HCT116 (cell line): Measurements from ENCODE around the gene ANO4. TPM values are rescaled to one million over a fixed set of nuclear protein-coding genes. Genes with fewer than 3 reads are reported as not detected.

ENCODE experiments used
- ATAC-seq: fragments of 200-7000 bp; cut with Tn5 transposase; 2 replicates; pipeline ENCODE4 v1.9.1; 2020; ENCODE audit warnings: mild to moderate bottlenecking, moderate library complexity
- BruUV-seq: library from RNA; stranded (reverse); fragments of 400-500 nt; replicated peaks from 2 replicates; lab custom pipeline; 2021; lab: Mats Ljungman, UMichigan
- CTCF ChIA-PET: fragments of 300-600 bp; sonication (Branson Sonifier 250); formaldehyde crosslinking; loops from one replicate; lab custom pipeline; 2021; ENCODE audit warnings: antibody characterized with exemption; lab: Charles Lee
- POLR2A ChIA-PET: fragments of 300-600, 350-600 bp; sonication (Branson Sonifier 250); formaldehyde crosslinking; loops from one replicate; lab custom pipeline; 2021; ENCODE audit warnings: antibody characterized with exemption; lab: Charles Lee
- RAD21 ChIA-PET, 2 experiments: fragments of 300-600 bp; sonication (Branson Sonifier 250); formaldehyde crosslinking; loops; one replicate each; lab custom pipeline; 2023; ENCODE audit warnings: low total read pairs in 2 of 2; ENCODE audit not compliant: uncharacterized antibody in 2 of 2, unreplicated experiment in 2 of 2, low non-redundant PET in 1 of 2; lab: Charles Lee
- DNase-seq: peaks from one replicate; pipeline ENCODE4 v3.0.0-alpha.2; 2010; ENCODE audit warnings: low read depth, low spot score
- H2AFZ ChIP-seq: fragments of 200-600 bp; shearing (Covaris generic), sonication (generic); 2 replicates; pipeline ENCODE4 v1.6.1; 2017; ENCODE audit warnings: low read depth, mixed run types, mixed read lengths, antibody characterized with exemption, low read length; ENCODE audit not compliant: poor library complexity, severe bottlenecking
- H3K27ac ChIP-seq: 2 replicates; pipeline ENCODE4 v1.5.1; 2012; ENCODE audit warnings: low read depth, low read length
- H3K27me3 ChIP-seq: fragments of 200-600 bp; sonication (generic); 2 replicates; pipeline ENCODE4 v1.6.1; 2016; ENCODE audit warnings: mixed run types, low read length, mixed read lengths; ENCODE audit not compliant: insufficient read depth
- H3K36me3 ChIP-seq, 2 experiments: fragments of 200-500 bp in 1 of 2; fragments of 200-600 bp in 1 of 2; sonication (Bioruptor generic) in 1 of 2; sonication (generic) in 1 of 2; 2 replicates each; pipeline versions ENCODE4 v1.5.1 to v1.6.1; 2014 to 2016; ENCODE audit warnings: low read length in 2 of 2, inconsistent platforms in 1 of 2, mixed read lengths in 1 of 2, mixed run types in 1 of 2; ENCODE audit not compliant: insufficient read depth in 2 of 2, control insufficient read depth in 1 of 2
- H3K4me1 ChIP-seq, 2 experiments: fragments of 200-600 bp in 1 of 2; sonication (generic) in 1 of 2; 2 replicates each; pipeline versions ENCODE4 v1.5.1 to v1.6.1; 2012 to 2017; ENCODE audit warnings: low read length in 2 of 2, inconsistent platforms in 1 of 2, mild to moderate bottlenecking in 1 of 2, mixed read lengths in 1 of 2, mixed run types in 1 of 2, moderate library complexity in 1 of 2; ENCODE audit not compliant: insufficient read depth in 2 of 2, control insufficient read depth in 1 of 2
- H3K4me2 ChIP-seq: fragments of 200-600 bp; sonication (generic); 2 replicates; pipeline ENCODE4 v1.6.1; 2017; ENCODE audit warnings: mixed run types, low read length, mixed read lengths
- H3K4me3 ChIP-seq, 2 experiments: fragments of 200-600 bp in 1 of 2; sonication (generic) in 1 of 2; replicated peaks in 1 of 2; 2 replicates each; pipeline ENCODE4 v1.5.1; 2011 to 2016; ENCODE audit warnings: low read length in 2 of 2, control low read depth in 1 of 2, low read depth in 1 of 2, mild to moderate bottlenecking in 1 of 2, mixed read lengths in 1 of 2, mixed run types in 1 of 2
- H3K79me2 ChIP-seq: fragments of 200-600 bp; sonication (generic); 2 replicates; pipeline ENCODE4 v1.6.1; 2017; ENCODE audit warnings: mild to moderate bottlenecking, mixed run types, low read length, moderate library complexity, mixed read lengths; ENCODE audit not compliant: insufficient read depth
- H3K9ac ChIP-seq: fragments of 200-600 bp; sonication (generic); 2 replicates; pipeline ENCODE4 v1.6.1; 2016; ENCODE audit warnings: low read length, mixed read lengths
- H3K9me2 ChIP-seq: fragments of 200-600 bp; sonication (generic), shearing (Covaris generic); 2 replicates; pipeline ENCODE4 v1.6.1; 2017; ENCODE audit warnings: mixed run types, mild to moderate bottlenecking, moderate library complexity; ENCODE audit not compliant: insufficient read depth
- H3K9me3 ChIP-seq, 2 experiments: fragments of 200-500 bp in 1 of 2; fragments of 200-600 bp in 1 of 2; sonication (Bioruptor generic) in 1 of 2; sonication (generic) in 1 of 2; 2 replicates each; pipeline ENCODE4 v1.6.1; 2014 to 2017; ENCODE audit warnings: low read length in 2 of 2, mixed read lengths in 2 of 2, inconsistent platforms in 1 of 2, low read depth in 1 of 2, mild to moderate bottlenecking in 1 of 2, mixed run types in 1 of 2, moderate library complexity in 1 of 2; ENCODE audit not compliant: control insufficient read depth in 1 of 2, insufficient read depth in 1 of 2
- H4K20me1 ChIP-seq: fragments of 200-600 bp; sonication (generic), shearing (Covaris generic); 2 replicates; pipeline ENCODE4 v1.6.1; 2017; ENCODE audit warnings: mixed run types, mild to moderate bottlenecking, moderate library complexity; ENCODE audit not compliant: insufficient read depth
- CBX3 ChIP-seq: IDR thresholded peaks from 2 replicates; pipeline ENCODE4 v1.6.1; 2012; ENCODE audit warnings: low read depth
- CEBPB ChIP-seq: IDR thresholded peaks from 2 replicates; pipeline ENCODE4 v1.6.1; 2012; ENCODE audit warnings: low read depth
- EGR1 ChIP-seq: IDR thresholded peaks from 2 replicates; pipeline ENCODE4 v1.6.1; 2012; ENCODE audit warnings: low read depth
- EZH2 ChIP-seq: fragments of 200-600 bp; sonication (generic); IDR thresholded peaks from 2 replicates; pipeline ENCODE4 v1.6.1; 2017; ENCODE audit warnings: antibody characterized with exemption, mixed run types
- EZH2phosphoT487 ChIP-seq: fragments of 200-600 bp; IDR thresholded peaks from 2 replicates; pipeline ENCODE4 v1.6.1; 2018; ENCODE audit warnings: antibody characterized with exemption, borderline replicate concordance
- POLR2A ChIP-seq: IDR thresholded peaks from 2 replicates; pipeline ENCODE4 v1.7.0; 2011; ENCODE audit warnings: borderline replicate concordance; ENCODE audit not compliant: insufficient read depth, insufficient read length; ENCODE audit errors: extremely low read depth
- RAD21 ChIP-seq: IDR thresholded peaks from 2 replicates; pipeline ENCODE4 v1.6.1; 2012; ENCODE audit warnings: low read depth, mild to moderate bottlenecking
- SIN3A ChIP-seq: IDR thresholded peaks from 2 replicates; pipeline ENCODE4 v1.6.1; 2012; ENCODE audit warnings: low read depth
- SRF ChIP-seq: IDR thresholded peaks from 2 replicates; pipeline ENCODE4 v1.6.1; 2012; ENCODE audit warnings: low read depth
- YY1 ChIP-seq: IDR thresholded peaks from 2 replicates; pipeline ENCODE4 v1.6.1; 2011; ENCODE audit warnings: low read length, low read depth, moderate library complexity, mild to moderate bottlenecking; ENCODE audit not compliant: insufficient replicate concordance; ENCODE audit errors: extremely low read depth
- ZFX ChIP-seq: fragments of 450-650 bp; IDR thresholded peaks from 2 replicates; pipeline ENCODE4 v1.6.1; 2017
- ZNF274 ChIP-seq: fragments of 200-500 bp; sonication (Bioruptor generic); IDR thresholded peaks from 2 replicates; pipeline ENCODE4 v1.6.1; 2014; ENCODE audit warnings: mild to moderate bottlenecking, low read depth, low read length, inconsistent platforms
- intact Hi-C: fragments of 100-400 bp; cut with micrococcal nuclease; formaldehyde crosslinking; loops from 2 replicates; pipeline ENCODE4 v1.10.0; 2022
- total RNA-seq: library from RNA; stranded (reverse); gene quantifications from one replicate; pipeline ENCODE4 v1.2.1, GENCODE V29; 2021; ENCODE audit not compliant: unreplicated experiment
- TF ChIP-seq, protein P1 (sequence below): IDR thresholded peaks from 2 replicates; pipeline ENCODE4 v1.6.1; 2011; ENCODE audit warnings: mild to moderate bottlenecking, low read length, moderate library complexity; ENCODE audit not compliant: insufficient replicate concordance; ENCODE audit errors: extremely low read depth
- TF ChIP-seq, protein P2 (sequence below), 3 experiments: fragments of 200-600 bp in 1 of 3; sonication (generic) in 1 of 3; IDR thresholded peaks in 2 of 3; conservative IDR thresholded peaks in 1 of 3; 2 replicates each; pipeline ENCODE4 v1.5.1; 2012 to 2017; ENCODE audit warnings: low read depth in 2 of 3, low read length in 2 of 3, antibody characterized with exemption in 1 of 3, borderline replicate concordance in 1 of 3, control low read depth in 1 of 3, mild to moderate bottlenecking in 1 of 3, mixed read lengths in 1 of 3, mixed run types in 1 of 3, moderate library complexity in 1 of 3; ENCODE audit not compliant: insufficient read depth in 1 of 3
- TF ChIP-seq, protein P3 (sequence below): IDR thresholded peaks from 2 replicates; pipeline ENCODE4 v1.6.1; 2012
- TF ChIP-seq, protein P4 (sequence below): IDR thresholded peaks from 2 replicates; pipeline ENCODE4 v1.6.1; 2012

Gene ANO4
- total RNA-seq, 1 experiment from 2014 or later, result 1.7 TPM

DNA sequence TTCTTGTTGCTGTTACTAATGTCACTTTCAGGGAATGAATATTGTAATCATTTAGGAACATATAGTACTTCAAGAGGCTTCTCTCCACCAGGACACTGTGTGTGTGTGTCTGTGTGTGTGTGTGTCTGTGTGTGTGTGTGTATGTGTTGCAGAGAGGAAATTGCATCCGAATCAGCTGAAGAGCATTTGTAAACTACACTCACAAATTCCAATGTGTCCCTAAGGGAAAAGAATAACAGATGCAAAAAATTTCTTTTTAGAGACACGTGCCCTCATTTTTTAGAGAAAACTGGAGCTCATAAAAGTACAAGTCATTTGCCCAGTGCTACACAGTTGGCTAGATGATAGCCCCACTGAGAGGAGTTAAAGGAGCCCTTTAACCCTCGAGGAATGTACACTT, 168.8 kb downstream of the ANO4 start:
- H3K36me3 ChIP-seq, result no peaks in the 10 kb centered on the region
- H3K4me1 ChIP-seq, result peaks cover 0 to 8% of the 10 kb centered on the region in 2 experiments; a peak in 2 of 4 replicates
- no peaks in the 10 kb centered on the region for H3K27me3 ChIP-seq
- POLR2A ChIA-PET, result no interaction called here
- no peak for DNase-seq
- BruUV-seq, result no TSS peak
- H2AFZ ChIP-seq, result no peak overlapping the region
- no peaks in the 10 kb centered on the region for H3K9me3 ChIP-seq
- RAD21 ChIA-PET, result no interaction called here
- no peaks in the 10 kb centered on the region for H4K20me1 ChIP-seq
- ATAC-seq, result no peak
- no peak overlapping the region for H3K9ac ChIP-seq
- no peak overlapping the region for H3K4me2 ChIP-seq
- TF ChIP-seq RAD21 (no peak), EZH2 (no peak), CEBPB (no peak), YY1 (no peak)
- H3K4me3 ChIP-seq, result no peak overlapping the region
- H3K9me2 ChIP-seq, result no peaks in the 10 kb centered on the region
- no peaks in the 10 kb centered on the region for H3K79me2 ChIP-seq
- CTCF ChIA-PET, result no interaction called here
- intact Hi-C loops, result no loop called here
- no peak overlapping the region for H3K27ac ChIP-seq

DNA sequence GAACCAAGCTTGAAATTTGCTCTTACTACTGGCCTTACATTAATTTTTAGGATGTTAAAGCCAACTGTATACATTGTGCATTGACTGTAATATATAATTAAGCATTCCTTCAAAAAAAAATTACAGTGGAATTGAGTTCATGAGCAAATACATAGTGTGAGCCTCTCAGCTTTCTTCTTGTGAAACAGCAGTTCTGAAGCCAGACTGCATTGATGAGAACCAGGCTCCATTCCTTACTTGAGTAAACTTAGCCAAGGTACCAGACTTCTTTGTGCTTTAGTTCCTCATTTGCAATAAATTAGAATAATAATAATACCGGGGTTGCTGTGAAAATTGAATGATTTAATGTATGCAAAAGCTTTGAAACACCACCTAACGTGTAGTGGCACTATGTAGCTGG, 169.5 kb downstream of the ANO4 start:
- intact Hi-C loops, result no loop called here
- Histone ChIP-seq H3K4me1 (peaks cover 0 to 8% of the 10 kb centered on the region in 2 experiments; a peak in 2 of 4 replicates), H3K9ac (no peak overlapping the region), H3K9me3 (no peaks in the 10 kb centered on the region), H3K27ac (no peak overlapping the region), H3K79me2 (no peaks in the 10 kb centered on the region), H3K36me3 (no peaks in the 10 kb centered on the region), H3K4me2 (no peak overlapping the region), H3K4me3 (no peak overlapping the region), H4K20me1 (no peaks in the 10 kb centered on the region), H2AFZ (no peak overlapping the region), H3K27me3 (no peaks in the 10 kb centered on the region), H3K9me2 (no peaks in the 10 kb centered on the region)
- ChIA-PET POLR2A (no interaction called here), RAD21 (no interaction called here), CTCF (no interaction called here)
- BruUV-seq, result no TSS peak
- DNase-seq (no peak), ATAC-seq (no peak)
- TF ChIP-seq EZH2phosphoT487 (no peak), ZNF274 (no peak), SRF (no peak), CEBPB (no peak), EGR1 (no peak), CBX3 (no peak), SIN3A (no peak), POLR2A (no peak), YY1 (no peak), ZFX (no peak)
- TF ChIP-seq, protein P1, sequence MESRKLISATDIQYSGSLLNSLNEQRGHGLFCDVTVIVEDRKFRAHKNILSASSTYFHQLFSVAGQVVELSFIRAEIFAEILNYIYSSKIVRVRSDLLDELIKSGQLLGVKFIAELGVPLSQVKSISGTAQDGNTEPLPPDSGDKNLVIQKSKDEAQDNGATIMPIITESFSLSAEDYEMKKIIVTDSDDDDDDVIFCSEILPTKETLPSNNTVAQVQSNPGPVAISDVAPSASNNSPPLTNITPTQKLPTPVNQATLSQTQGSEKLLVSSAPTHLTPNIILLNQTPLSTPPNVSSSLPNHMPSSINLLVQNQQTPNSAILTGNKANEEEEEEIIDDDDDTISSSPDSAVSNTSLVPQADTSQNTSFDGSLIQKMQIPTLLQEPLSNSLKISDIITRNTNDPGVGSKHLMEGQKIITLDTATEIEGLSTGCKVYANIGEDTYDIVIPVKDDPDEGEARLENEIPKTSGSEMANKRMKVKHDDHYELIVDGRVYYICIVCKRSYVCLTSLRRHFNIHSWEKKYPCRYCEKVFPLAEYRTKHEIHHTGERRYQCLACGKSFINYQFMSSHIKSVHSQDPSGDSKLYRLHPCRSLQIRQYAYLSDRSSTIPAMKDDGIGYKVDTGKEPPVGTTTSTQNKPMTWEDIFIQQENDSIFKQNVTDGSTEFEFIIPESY, result no peak
- TF ChIP-seq, protein P2, sequence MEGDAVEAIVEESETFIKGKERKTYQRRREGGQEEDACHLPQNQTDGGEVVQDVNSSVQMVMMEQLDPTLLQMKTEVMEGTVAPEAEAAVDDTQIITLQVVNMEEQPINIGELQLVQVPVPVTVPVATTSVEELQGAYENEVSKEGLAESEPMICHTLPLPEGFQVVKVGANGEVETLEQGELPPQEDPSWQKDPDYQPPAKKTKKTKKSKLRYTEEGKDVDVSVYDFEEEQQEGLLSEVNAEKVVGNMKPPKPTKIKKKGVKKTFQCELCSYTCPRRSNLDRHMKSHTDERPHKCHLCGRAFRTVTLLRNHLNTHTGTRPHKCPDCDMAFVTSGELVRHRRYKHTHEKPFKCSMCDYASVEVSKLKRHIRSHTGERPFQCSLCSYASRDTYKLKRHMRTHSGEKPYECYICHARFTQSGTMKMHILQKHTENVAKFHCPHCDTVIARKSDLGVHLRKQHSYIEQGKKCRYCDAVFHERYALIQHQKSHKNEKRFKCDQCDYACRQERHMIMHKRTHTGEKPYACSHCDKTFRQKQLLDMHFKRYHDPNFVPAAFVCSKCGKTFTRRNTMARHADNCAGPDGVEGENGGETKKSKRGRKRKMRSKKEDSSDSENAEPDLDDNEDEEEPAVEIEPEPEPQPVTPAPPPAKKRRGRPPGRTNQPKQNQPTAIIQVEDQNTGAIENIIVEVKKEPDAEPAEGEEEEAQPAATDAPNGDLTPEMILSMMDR (IDR thresholded peaks at IDR 0.05 in 2 of 3, conservative IDR thresholded peaks at IDR 0.05 in 1 of 3; ENCODE audit: borderline replicate concordance in 1 of 3, insufficient read depth in 1 of 3, low read depth in 2 of 3, low read length in 2 of 3), result no peak
- TF ChIP-seq, protein P3, sequence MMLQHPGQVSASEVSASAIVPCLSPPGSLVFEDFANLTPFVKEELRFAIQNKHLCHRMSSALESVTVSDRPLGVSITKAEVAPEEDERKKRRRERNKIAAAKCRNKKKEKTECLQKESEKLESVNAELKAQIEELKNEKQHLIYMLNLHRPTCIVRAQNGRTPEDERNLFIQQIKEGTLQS, result no peak
- TF ChIP-seq, protein P4, sequence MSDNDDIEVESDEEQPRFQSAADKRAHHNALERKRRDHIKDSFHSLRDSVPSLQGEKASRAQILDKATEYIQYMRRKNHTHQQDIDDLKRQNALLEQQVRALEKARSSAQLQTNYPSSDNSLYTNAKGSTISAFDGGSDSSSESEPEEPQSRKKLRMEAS, result no peak
